IMR-90 (cell line): ENCODE data around the gene RPS16. TPM values are rescaled to one million over a fixed set of nuclear protein-coding genes. Genes with fewer than 3 reads are reported as not detected.
A peak's percentile ranks its signal among the peaks of the same experiment; 100 is the strongest.

Source experiments
- ATAC-seq: fragments of 200-7000 bp; cut with Tn5 transposase; 2 replicates; pipeline ENCODE4 v1.9.1; 2020; ENCODE audit warnings: low read depth, mild to moderate bottlenecking, moderate library complexity
- BruUV-seq: library from RNA; stranded (reverse); fragments of 400-500 nt; replicated peaks from 2 replicates; lab custom pipeline; 2021; lab: Mats Ljungman, UMichigan
- CTCF ChIA-PET: fragments of 300-600 bp; formaldehyde crosslinking; extraction: SDS; loops from one replicate; lab custom pipeline; 2021; ENCODE audit warnings: antibody characterized with exemption; lab: Yijun Ruan, JAX
- POLR2A ChIA-PET: fragments of 300-600 bp; sonication (Branson Sonifier 250); formaldehyde crosslinking; loops from one replicate; lab custom pipeline; 2022; ENCODE audit warnings: antibody characterized with exemption; ENCODE audit not compliant: unreplicated experiment; lab: Charles Lee
- DNase-seq: peaks from one replicate; pipeline ENCODE4 v3.0.0; 2013
- H2AFZ ChIP-seq: replicated peaks from 2 replicates; pipeline ENCODE3; 2013; ENCODE audit warnings: low read length, mild to moderate bottlenecking; ENCODE audit not compliant: poor library complexity
- H2AK5ac ChIP-seq: 2 replicates; pipeline ENCODE4 v1.6.1; 2013; ENCODE audit warnings: low read depth, low read length, inconsistent platforms
- H2AK9ac ChIP-seq: replicated peaks from 2 replicates; pipeline ENCODE3; 2013; ENCODE audit warnings: mild to moderate bottlenecking, low read depth, low read length, moderate library complexity; ENCODE audit not compliant: poor library complexity
- H2BK120ac ChIP-seq: 2 replicates; pipeline ENCODE4 v1.6.1; 2013; ENCODE audit warnings: low read depth, low read length, inconsistent platforms
- H2BK15ac ChIP-seq: 3 replicates; pipeline ENCODE4 v1.6.1; 2013; ENCODE audit warnings: low read depth, low read length, inconsistent platforms
- H2BK20ac ChIP-seq: 2 replicates; pipeline ENCODE4 v1.6.1; 2013; ENCODE audit warnings: low read depth, mild to moderate bottlenecking, inconsistent platforms, low read length, moderate library complexity
- H2BK5ac ChIP-seq: 2 replicates; pipeline ENCODE4 v1.6.1; 2013; ENCODE audit warnings: mild to moderate bottlenecking, low read depth, low read length, inconsistent platforms; ENCODE audit not compliant: poor library complexity, severe bottlenecking
- H3K14ac ChIP-seq: replicated peaks from 2 replicates; pipeline ENCODE4 v1.6.1; 2013; ENCODE audit warnings: low read depth, low read length, inconsistent platforms
- H3K18ac ChIP-seq: 2 replicates; pipeline ENCODE4 v1.6.1; 2013; ENCODE audit warnings: low read depth, low read length, control low read depth
- H3K23ac ChIP-seq: 2 replicates; pipeline ENCODE4 v1.6.1; 2013; ENCODE audit warnings: low read depth, low read length, inconsistent platforms
- H3K27ac ChIP-seq: 2 replicates; pipeline ENCODE4 v1.5.1; 2013; ENCODE audit warnings: mild to moderate bottlenecking, control low read depth, low read length; ENCODE audit not compliant: insufficient read depth
- H3K27me3 ChIP-seq: 2 replicates; pipeline ENCODE4 v1.6.1; 2013; ENCODE audit warnings: low read length; ENCODE audit not compliant: control insufficient read depth, insufficient read depth
- H3K36me3 ChIP-seq: 2 replicates; pipeline ENCODE4 v1.6.1; 2013; ENCODE audit warnings: low read length, mixed read lengths; ENCODE audit not compliant: control insufficient read depth, insufficient read depth
- H3K4ac ChIP-seq: 2 replicates; pipeline ENCODE4 v1.6.1; 2013; ENCODE audit warnings: low read depth, low read length, inconsistent platforms
- H3K4me1 ChIP-seq: 2 replicates; pipeline ENCODE4 v1.6.1; 2013; ENCODE audit warnings: low read length, mixed read lengths; ENCODE audit not compliant: control insufficient read depth, insufficient read depth
- H3K4me2 ChIP-seq: 2 replicates; pipeline ENCODE4 v1.6.1; 2013; ENCODE audit warnings: low read depth, mild to moderate bottlenecking, control low read depth, low read length, moderate library complexity
- H3K4me3 ChIP-seq: 2 replicates; pipeline ENCODE4 v1.5.1; 2013; ENCODE audit warnings: low read depth, mild to moderate bottlenecking, control low read depth, low read length, moderate library complexity; ENCODE audit not compliant: insufficient read depth
- H3K56ac ChIP-seq: 2 replicates; pipeline ENCODE4 v1.6.1; 2013; ENCODE audit warnings: low read length, inconsistent platforms; ENCODE audit not compliant: insufficient read depth; ENCODE audit errors: extremely low read depth
- H3K79me1 ChIP-seq, 2 experiments: 2 replicates each; pipeline ENCODE4 v1.6.1; 2013; ENCODE audit warnings: low read length in 2 of 2, inconsistent platforms in 1 of 2, low read depth in 1 of 2
- H3K9ac ChIP-seq: 2 replicates; pipeline ENCODE4 v1.6.1; 2013; ENCODE audit warnings: low read depth, low read length, control low read depth
- H3K9me1 ChIP-seq: 2 replicates; pipeline ENCODE4 v1.6.1; 2013; ENCODE audit warnings: low read length, inconsistent platforms; ENCODE audit not compliant: insufficient read depth
- H3K9me3 ChIP-seq: 2 replicates; pipeline ENCODE4 v1.6.1; 2013; ENCODE audit warnings: low read length; ENCODE audit not compliant: control insufficient read depth, insufficient read depth
- H4K20me1 ChIP-seq: 2 replicates; pipeline ENCODE4 v1.6.1; 2013; ENCODE audit warnings: low read length, inconsistent platforms; ENCODE audit not compliant: insufficient read depth
- H4K5ac ChIP-seq: 2 replicates; pipeline ENCODE4 v1.6.1; 2013; ENCODE audit warnings: mild to moderate bottlenecking, low read depth, low read length, control low read depth
- H4K8ac ChIP-seq, 2 experiments: 2 replicates each; pipeline ENCODE4 v1.6.1; 2013; ENCODE audit warnings: low read depth in 2 of 2, low read length in 2 of 2, control low read depth in 1 of 2, inconsistent platforms in 1 of 2
- H4K91ac ChIP-seq: 2 replicates; pipeline ENCODE4 v1.6.1; 2013; ENCODE audit warnings: low read depth, low read length, inconsistent platforms; ENCODE audit not compliant: insufficient read depth
- BHLHE40 ChIP-seq: fragments of 150-350 bp; IDR thresholded peaks from 2 replicates; pipeline ENCODE4 v1.6.1; 2016; ENCODE audit warnings: mild to moderate bottlenecking, low read depth, low read length
- CEBPB ChIP-seq: IDR thresholded peaks from 2 replicates; pipeline ENCODE4 v1.6.1; 2012; ENCODE audit warnings: low read depth, low read length, improper control_type of control experiment
- CHD1 ChIP-seq: IDR thresholded peaks from 2 replicates; pipeline ENCODE4 v1.6.1; 2012; ENCODE audit warnings: low read depth, low read length, improper control_type of control experiment
- FOS ChIP-seq: fragments of 150-350 bp; IDR thresholded peaks from 2 replicates; pipeline ENCODE4 v1.6.1; 2016; ENCODE audit warnings: low read depth, low read length
- MAFK ChIP-seq: IDR thresholded peaks from 2 replicates; pipeline ENCODE4 v1.6.1; 2012; ENCODE audit warnings: low read depth, low read length, improper control_type of control experiment
- MAZ ChIP-seq: IDR thresholded peaks from 2 replicates; pipeline ENCODE4 v1.6.1; 2012; ENCODE audit warnings: low read depth, mild to moderate bottlenecking, low read length, improper control_type of control experiment, moderate library complexity, borderline replicate concordance
- MXI1 ChIP-seq: IDR thresholded peaks from 2 replicates; pipeline ENCODE4 v1.6.1; 2012; ENCODE audit warnings: low read depth, mild to moderate bottlenecking, low read length, moderate library complexity, borderline replicate concordance
- NFE2L2 ChIP-seq: fragments of 150-350 bp; IDR thresholded peaks from 2 replicates; pipeline ENCODE4 v1.6.1; 2016; ENCODE audit warnings: low read depth, mild to moderate bottlenecking, low read length
- POLR2A ChIP-seq: IDR thresholded peaks from 2 replicates; pipeline ENCODE4 v1.6.1; 2012; ENCODE audit warnings: mild to moderate bottlenecking, low read depth, low read length
- RAD21 ChIP-seq: IDR thresholded peaks from 2 replicates; pipeline ENCODE4 v1.6.1; 2012; ENCODE audit warnings: low read length, improper control_type of control experiment
- RCOR1 ChIP-seq: IDR thresholded peaks from 2 replicates; pipeline ENCODE4 v1.6.1; 2012; ENCODE audit warnings: mild to moderate bottlenecking, low read length, improper control_type of control experiment; ENCODE audit not compliant: insufficient replicate concordance
- SMC3 ChIP-seq: fragments of 150-350 bp; IDR thresholded peaks from 2 replicates; pipeline ENCODE4 v1.6.1; 2016; ENCODE audit warnings: low read depth, mild to moderate bottlenecking, antibody characterized with exemption, low read length, moderate library complexity
- USF2 ChIP-seq: fragments of 150-350 bp; IDR thresholded peaks from 2 replicates; pipeline ENCODE4 v1.6.1; 2017; ENCODE audit warnings: mild to moderate bottlenecking, antibody characterized with exemption, low read length, low read depth
- WGBS, 2 experiments: methylation state at CpG; one replicate each; pipeline versions ENCODE4 v1.1.5 to v1.1.7; 2013; ENCODE audit warnings: missing lambda C conversion rate in 2 of 2; ENCODE audit not compliant: insufficient read length in 1 of 2; ENCODE audit errors: extremely low coverage in 2 of 2; 5-methylcytosine and 5-hydroxymethylcytosine counted together
- dilution Hi-C: fragments of 300-500 bp; cut with HindIII; formaldehyde crosslinking; loops from one replicate; pipeline ENCODE4 v1.14.3; 2018; ENCODE audit warnings: low sequenced_read_pairs; ENCODE audit not compliant: unreplicated experiment
- in situ Hi-C: fragments of 300-500 bp; cut with MboI; formaldehyde crosslinking; loops from 3 replicates; pipeline ENCODE4 v1.14.3; 2019; ENCODE audit warnings: low sequenced_read_pairs, inconsistent platforms, mixed read lengths
- intact Hi-C: fragments of 100-400 bp; cut with micrococcal nuclease; formaldehyde crosslinking; loops from 2 replicates; pipeline ENCODE4 v1.10.0; 2022
- polyA plus RNA-seq, 3 experiments: library from polyadenylated mRNA; depleted of rRNA; stranded (reverse); fragments of >200 nt; gene quantifications; 2 replicates each; pipeline ENCODE4 v1.2.3, GENCODE V29; 2012; ENCODE audit warnings: low replicate concordance in 1 of 3
- total RNA-seq: library from RNA; depleted of rRNA; stranded (reverse); fragments of >200 nt; gene quantifications from 2 replicates; pipeline ENCODE4 v1.2.3, GENCODE V29; 2012
- TF ChIP-seq, protein P1 (sequence below): fragments of 150-350 bp; IDR thresholded peaks from 2 replicates; pipeline ENCODE4 v1.6.1; 2016; ENCODE audit warnings: low read depth, mild to moderate bottlenecking, low read length, moderate library complexity, borderline replicate concordance

The RPS16 gene
- total and polyA plus RNA-seq, 2 of the 4 experiments (the other 2 are of a cell fraction), result 320 to 3,500 TPM

DNA sequence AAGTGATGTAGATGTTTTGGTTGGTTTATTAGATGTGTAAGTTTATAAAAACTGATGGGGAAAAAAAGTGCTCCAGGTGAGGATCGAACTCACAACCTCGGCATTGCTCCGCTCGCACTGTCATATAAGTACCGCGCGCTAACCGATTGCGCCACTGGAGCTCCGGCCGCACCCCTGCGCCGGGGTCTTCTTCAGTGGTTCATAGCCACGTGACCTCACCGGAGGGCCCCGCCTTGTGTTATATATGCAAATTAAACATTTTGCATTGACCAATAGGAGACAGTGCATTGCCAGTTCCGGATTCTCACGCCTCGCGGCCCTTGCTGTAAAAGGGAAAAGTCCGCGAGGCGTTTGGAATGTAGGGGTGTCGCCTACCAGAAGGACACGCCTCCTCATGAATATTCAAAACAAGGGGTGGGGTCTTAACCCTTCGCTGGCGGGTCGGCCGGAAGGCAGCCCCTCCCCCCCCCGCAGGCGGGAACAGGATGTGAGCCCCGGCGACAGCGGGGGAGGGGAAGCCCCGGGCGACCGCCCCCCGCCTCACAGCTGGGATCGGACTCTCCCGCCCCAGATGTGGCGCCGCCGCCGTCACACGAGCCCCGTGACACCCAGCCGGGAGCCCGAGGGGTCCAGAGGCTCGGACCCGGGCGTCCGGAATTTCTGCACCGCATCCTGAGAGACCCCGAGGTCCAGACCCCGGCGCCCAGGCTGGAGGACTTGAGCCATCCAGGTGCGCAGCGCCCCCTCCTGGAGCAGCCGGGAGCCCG, 23.5 kb downstream of the RPS16 start, which contains the start of gene PLEKHG2:
PLEKHG2 (plus strand) TSS at position 570 of the 767 bp plus-strand sequence. CDS start 1,418 bp downstream, outside the sequence.
- dilution Hi-C loops, result no loop called here
- Histone ChIP-seq H3K9ac (peak within 1 kb of the TSS; percentile 99), H2BK20ac (peak within 1 kb of the TSS; percentile 29), H2BK5ac (peak within 1 kb of the TSS; percentile 88), H2BK120ac (peak within 1 kb of the TSS; percentile 90), H2BK15ac (peak within 1 kb of the TSS; percentile 74; the same call in 2 of the 3 replicates), H2AFZ (peak within 1 kb of the TSS; percentile 92), H3K4me1 (peaks cover 26% of the 10 kb centered on the region), H3K9me3 (no peaks in the 10 kb centered on the region), H3K4me2 (peak within 1 kb of the TSS; percentile 71), H2AK9ac (peak within 1 kb of the TSS; percentile 100), H3K27me3 (no peaks in the 10 kb centered on the region), H4K20me1 (peaks cover 52% of the 10 kb centered on the region), H3K56ac (peak within 1 kb of the TSS; percentile 99), H3K79me1 (peaks cover 10 to 54% of the 10 kb centered on the region in 2 experiments; a peak in 3 of 4 replicates), H4K8ac (peak within 1 kb of the TSS; percentile 85 to 94), H3K4me3 (peak within 1 kb of the TSS; percentile 90), H3K23ac (peak within 1 kb of the TSS; percentile 95), H3K27ac (peak within 1 kb of the TSS; percentile 98), H3K4ac (peak within 1 kb of the TSS; percentile 98), H2AK5ac (peak within 1 kb of the TSS; percentile 98), H4K5ac (peak within 1 kb of the TSS; percentile 87), H4K91ac (peak within 1 kb of the TSS; percentile 98), H3K14ac (peak within 1 kb of the TSS; percentile 100), H3K36me3 (peaks cover 33% of the 10 kb centered on the region), H3K18ac (peak within 1 kb of the TSS; percentile 50), H3K9me1 (peaks cover 9% of the 10 kb centered on the region; the same call in 1 of the 2 replicates)
- WGBS, 2 experiments, result 0% methylated on average over 16 of the region's 60 CpGs; no CpG with 5 or more reads in 1 of the 2 experiments
- DNase-seq (peak; percentile 100), ATAC-seq (peak; percentile 55)
- no TSS peak for BruUV-seq
- intact Hi-C loops, result loop anchor here (1.0 to 2.0 kb wide), 5 partner anchors 9 to 289 kb away; partner anchors contain the start of gene SAMD4B
- CTCF ChIA-PET, result interaction anchor here (0.8 to 2.3 kb wide), 5 partner anchors 11 to 24 kb away, joined by 3 to 28 read pairs (median 5); partner anchors contain the start of genes MED29 and RPS16
- in situ Hi-C loops, result no loop called here
- POLR2A ChIA-PET, result interaction anchor here (1.0 to 1.5 kb wide), 2 partner anchors 9 to 16 kb away, joined by 3 to 6 read pairs; no protein-coding TSS in a partner anchor
- TF ChIP-seq RCOR1 (no peak), MXI1 (peak; percentile 22; the same call in 1 of the 2 replicates), RAD21 (peak; percentile 54), CEBPB (peak; percentile 94), MAZ (peak; percentile 83), USF2 (peak; percentile 91), CHD1 (0 out of 2 replicates have a peak, but pooled peaks have one; percentile 31), POLR2A (peak; percentile 77), NFE2L2 (no peak), BHLHE40 (peak; percentile 95), MAFK (peak; percentile 12; the same call in 1 of the 2 replicates), FOS (peak; percentile 31; the same call in 1 of the 2 replicates), SMC3 (peak; percentile 44)
- TF ChIP-seq, protein P1, sequence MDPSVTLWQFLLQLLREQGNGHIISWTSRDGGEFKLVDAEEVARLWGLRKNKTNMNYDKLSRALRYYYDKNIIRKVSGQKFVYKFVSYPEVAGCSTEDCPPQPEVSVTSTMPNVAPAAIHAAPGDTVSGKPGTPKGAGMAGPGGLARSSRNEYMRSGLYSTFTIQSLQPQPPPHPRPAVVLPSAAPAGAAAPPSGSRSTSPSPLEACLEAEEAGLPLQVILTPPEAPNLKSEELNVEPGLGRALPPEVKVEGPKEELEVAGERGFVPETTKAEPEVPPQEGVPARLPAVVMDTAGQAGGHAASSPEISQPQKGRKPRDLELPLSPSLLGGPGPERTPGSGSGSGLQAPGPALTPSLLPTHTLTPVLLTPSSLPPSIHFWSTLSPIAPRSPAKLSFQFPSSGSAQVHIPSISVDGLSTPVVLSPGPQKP, result peak; percentile 18; the same call in 1 of the 2 replicates
